Peyer's patch (tissue), 4 donors: Measurements from ENCODE around the gene PLD5. TPM values are rescaled to one million over a fixed set of nuclear protein-coding genes. Genes with fewer than 3 reads are reported as not detected.
"Not testable (repeated sequence)": the region's sequence is repeated elsewhere in the genome, so short reads cannot be mapped to it uniquely, and the experiment has no call there.

ENCODE experiments used
- DNase-seq, 3 donors: peaks; one replicate each; pipeline ENCODE4 v3.0.0-alpha.2; 2017 to 2019
- H3K27ac ChIP-seq, 4 donors: fragments of 200-600 bp; sonication (generic); one replicate each; pipeline ENCODE4 v1.5.1; 2016 to 2019
- H3K27me3 ChIP-seq, 2 donors: fragments of 200-600 bp; sonication (generic); one replicate each; pipeline ENCODE4 v1.5.1; 2019
- H3K36me3 ChIP-seq, 3 donors: fragments of 200-600 bp; sonication (generic); one replicate each; pipeline ENCODE4 v1.5.1; 2016 to 2019
- H3K4me1 ChIP-seq, 4 donors: fragments of 200-600 bp; sonication (generic); one replicate each; pipeline ENCODE4 v1.5.1; 2016 to 2019
- H3K4me3 ChIP-seq, 4 donors: fragments of 200-600 bp; sonication (generic); 1 replicate in 3 of 4; 2 replicates in 1 of 4; pipeline ENCODE4 v1.5.1; 2016 to 2019; ENCODE audit warnings: mild to moderate bottlenecking in 1 of 4
- H3K9me3 ChIP-seq, 4 donors: fragments of 200-600 bp; sonication (generic); one replicate each; pipeline ENCODE4 v1.5.1; 2016 to 2019; ENCODE audit warnings: mild to moderate bottlenecking in 1 of 4
- POLR2A ChIP-seq, 2 donors: fragments of 450-650 bp; IDR thresholded peaks; one replicate each; pipeline ENCODE4 v1.5.1; 2017; ENCODE audit warnings: antibody characterized with exemption in 2 of 2, mild to moderate bottlenecking in 2 of 2, moderate library complexity in 2 of 2
- total RNA-seq, 4 donors: library from RNA; depleted of rRNA; stranded (reverse); fragments of >200 nt; gene quantifications; one replicate each; pipeline ENCODE4 v1.1.0, GENCODE V29; 2016
- TF ChIP-seq, protein P1 (sequence below), 6 experiments: fragments of 450-650 bp in 4 of 6; fragments of 200-600 bp in 2 of 6; sonication (generic) in 1 of 6; IDR thresholded peaks; one replicate each; pipeline ENCODE4 v1.5.1; 2017 to 2019; ENCODE audit warnings: antibody characterized with exemption in 6 of 6, mild to moderate bottlenecking in 3 of 6, moderate library complexity in 1 of 6

Gene PLD5
- total RNA-seq, 4 donors from 2014 or later = 0.67 TPM; not detected in 3

DNA sequence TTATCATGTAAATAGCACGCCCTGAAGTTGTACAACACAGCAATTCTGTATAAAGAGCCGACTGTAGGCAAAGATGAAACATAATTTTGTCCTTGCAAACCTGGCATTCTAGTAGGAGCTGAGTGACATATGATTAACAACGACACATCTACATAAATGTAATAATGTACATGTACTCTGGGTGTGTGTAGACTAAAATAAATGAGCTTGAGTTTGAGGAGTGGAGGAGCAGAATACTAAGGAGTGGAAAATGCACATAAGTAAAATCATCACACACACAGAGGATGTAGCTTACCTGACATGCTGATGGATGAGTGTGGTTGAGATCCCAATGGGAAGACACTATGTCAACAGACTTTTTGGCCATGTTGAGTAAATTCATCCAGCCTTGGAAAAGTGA, 236.4 kb downstream of the PLD5 start:
- not testable (repeated sequence) for H3K4me3 ChIP-seq, DNase-seq

DNA sequence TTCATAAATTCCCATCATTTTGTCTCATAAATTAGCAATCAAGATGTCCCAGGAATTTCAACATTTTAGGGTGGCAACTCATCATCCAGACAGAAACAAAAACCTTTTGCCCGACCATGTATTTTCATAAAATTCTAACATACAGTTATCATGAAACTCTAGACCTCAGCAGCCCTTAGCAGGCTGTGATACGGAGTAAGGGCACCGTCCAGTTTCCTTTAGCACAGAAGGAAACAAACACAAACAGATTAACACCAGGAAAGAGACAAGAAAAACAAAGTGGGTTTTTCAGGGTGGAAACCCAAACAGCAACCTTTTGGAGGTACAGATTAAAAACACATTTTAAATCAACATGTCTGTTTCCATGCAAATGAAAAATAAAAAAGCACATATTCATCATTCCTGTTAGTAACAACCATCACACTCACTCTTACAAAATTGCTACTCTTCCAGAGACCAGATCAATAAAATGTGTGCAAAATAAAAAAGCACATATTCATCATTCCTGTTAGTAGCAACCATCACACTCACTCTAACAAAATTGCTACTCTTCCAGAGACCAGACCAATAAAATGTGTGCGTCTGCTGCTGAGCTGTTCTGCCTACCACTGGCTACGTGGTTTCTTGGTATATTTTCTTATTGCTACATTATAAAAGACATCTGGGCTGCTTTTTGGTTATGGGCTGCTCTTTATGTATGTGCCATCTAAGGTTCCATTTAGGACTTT, 241.6 kb downstream of the PLD5 start:
- not testable (repeated sequence) for H3K27ac ChIP-seq, H3K4me3 ChIP-seq, DNase-seq, H3K9me3 ChIP-seq, H3K4me1 ChIP-seq, H3K27me3 ChIP-seq, H3K36me3 ChIP-seq

More for the DNA sequence above, 236.4 kb downstream of the PLD5 start:
- H3K36me3 ChIP-seq, H3K9me3 ChIP-seq, H3K27me3 ChIP-seq, H3K27ac ChIP-seq, H3K4me1 ChIP-seq: not testable (repeated sequence)

DNA sequence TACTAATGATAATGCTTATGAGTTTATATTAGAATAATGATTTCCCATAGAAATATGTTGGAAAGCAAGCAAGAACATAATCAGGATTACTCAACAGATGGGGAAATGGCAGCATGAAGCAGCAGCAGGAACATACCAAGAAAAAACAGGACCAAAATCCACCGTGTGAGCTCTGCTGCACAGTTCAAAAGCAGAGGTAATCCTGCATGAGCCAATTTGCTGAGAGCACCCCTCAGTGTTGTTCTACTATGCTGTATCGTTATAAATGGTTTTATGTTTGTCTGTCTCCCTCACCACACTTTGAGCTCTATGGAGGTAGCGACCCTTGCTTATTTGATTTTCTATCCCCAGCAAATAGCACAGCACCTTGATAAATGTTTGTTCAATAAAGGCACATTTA, 246.1 kb downstream of the PLD5 start:
- not testable (repeated sequence) for H3K4me3 ChIP-seq, H3K36me3 ChIP-seq, DNase-seq

DNA sequence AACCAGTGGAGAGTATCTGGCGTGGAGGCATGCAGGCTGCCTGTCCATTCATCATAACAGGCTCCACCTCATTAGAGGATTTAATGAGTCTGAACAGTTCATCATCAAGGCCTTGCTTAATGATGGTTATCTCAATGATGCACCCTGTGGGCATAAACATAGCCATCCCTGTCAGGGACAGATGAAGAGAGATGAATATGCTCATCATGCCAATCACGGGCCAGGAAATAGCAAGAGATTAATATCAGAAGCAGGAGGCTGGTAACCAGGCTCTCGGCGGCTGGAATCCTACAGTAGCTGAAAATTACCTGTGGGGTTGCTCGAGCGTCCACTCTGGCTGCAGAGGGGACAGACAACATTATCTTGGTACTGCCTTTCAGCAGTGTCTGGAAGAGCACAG, 247.7 kb downstream of the PLD5 start:
- H3K36me3 ChIP-seq, H3K9me3 ChIP-seq, H3K27ac ChIP-seq, H3K27me3 ChIP-seq, DNase-seq, H3K4me3 ChIP-seq, H3K4me1 ChIP-seq: not testable (repeated sequence)

More for the DNA sequence above, 246.1 kb downstream of the PLD5 start:
- H3K4me1 ChIP-seq, H3K27me3 ChIP-seq, H3K27ac ChIP-seq, H3K9me3 ChIP-seq: not testable (repeated sequence)

DNA sequence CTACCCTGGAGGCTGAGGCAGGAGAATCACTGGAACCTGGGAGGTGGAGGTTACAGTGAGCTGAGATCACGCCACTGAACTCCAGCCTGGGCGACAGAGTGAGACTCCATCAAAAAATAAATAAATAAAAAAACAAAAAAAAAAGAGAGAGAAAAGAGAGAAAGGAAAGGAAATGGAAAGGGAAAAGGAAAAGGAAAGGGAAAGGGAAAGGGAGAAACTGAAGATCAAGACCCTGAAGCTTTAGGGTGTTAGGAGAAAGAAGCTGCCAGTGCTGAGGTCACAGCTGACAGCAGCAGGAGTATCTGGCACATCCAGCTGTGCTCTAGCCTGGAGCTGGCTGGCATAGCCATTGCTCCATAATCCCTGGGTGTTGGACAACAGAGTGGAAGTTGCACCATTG, 257.5 kb downstream of the PLD5 start:
- not testable (repeated sequence) for H3K4me3 ChIP-seq, H3K36me3 ChIP-seq, H3K27me3 ChIP-seq, H3K4me1 ChIP-seq, H3K9me3 ChIP-seq, H3K27ac ChIP-seq, DNase-seq

DNA sequence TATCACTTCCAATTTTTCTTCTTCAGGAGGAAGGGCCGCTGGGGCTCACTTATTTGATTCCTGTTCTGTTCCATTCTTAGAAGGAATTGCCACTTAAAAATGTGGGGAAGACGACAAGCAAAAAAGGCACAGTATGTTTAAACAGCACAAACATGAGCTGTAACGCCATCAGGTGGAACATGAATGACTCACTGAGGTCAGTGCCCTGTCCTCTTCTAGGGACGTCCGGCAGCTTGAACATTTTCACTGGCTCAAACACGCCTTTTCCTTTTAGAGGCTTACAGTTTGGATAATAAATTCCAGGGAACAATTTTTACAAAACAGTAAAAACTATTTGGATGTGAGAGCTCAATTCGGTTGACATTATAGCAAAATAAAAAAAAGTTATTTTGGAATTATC, 260.1 kb downstream of the PLD5 start:
- H3K36me3 ChIP-seq, H3K27me3 ChIP-seq: not testable (repeated sequence)

DNA sequence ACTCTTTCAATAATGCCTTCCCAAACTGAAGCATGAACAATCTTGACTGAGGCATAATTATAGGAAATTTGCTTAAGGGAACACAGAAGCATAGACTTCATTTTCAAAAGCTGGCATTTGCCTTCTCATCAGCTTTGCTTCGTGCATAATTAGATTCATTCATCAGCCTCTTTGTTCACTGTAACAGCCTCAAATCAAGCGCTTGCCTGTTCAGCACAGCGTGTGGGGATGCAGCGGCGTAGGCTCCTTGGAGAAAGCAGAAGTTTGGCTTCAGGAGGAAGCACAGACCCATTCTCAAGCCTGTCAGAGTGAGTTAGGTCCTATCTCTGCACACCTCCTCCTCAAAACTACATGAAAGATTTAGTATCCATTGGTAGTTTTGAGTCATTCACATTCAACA, 279.2 kb downstream of the PLD5 start:
- TF ChIP-seq, protein P1, sequence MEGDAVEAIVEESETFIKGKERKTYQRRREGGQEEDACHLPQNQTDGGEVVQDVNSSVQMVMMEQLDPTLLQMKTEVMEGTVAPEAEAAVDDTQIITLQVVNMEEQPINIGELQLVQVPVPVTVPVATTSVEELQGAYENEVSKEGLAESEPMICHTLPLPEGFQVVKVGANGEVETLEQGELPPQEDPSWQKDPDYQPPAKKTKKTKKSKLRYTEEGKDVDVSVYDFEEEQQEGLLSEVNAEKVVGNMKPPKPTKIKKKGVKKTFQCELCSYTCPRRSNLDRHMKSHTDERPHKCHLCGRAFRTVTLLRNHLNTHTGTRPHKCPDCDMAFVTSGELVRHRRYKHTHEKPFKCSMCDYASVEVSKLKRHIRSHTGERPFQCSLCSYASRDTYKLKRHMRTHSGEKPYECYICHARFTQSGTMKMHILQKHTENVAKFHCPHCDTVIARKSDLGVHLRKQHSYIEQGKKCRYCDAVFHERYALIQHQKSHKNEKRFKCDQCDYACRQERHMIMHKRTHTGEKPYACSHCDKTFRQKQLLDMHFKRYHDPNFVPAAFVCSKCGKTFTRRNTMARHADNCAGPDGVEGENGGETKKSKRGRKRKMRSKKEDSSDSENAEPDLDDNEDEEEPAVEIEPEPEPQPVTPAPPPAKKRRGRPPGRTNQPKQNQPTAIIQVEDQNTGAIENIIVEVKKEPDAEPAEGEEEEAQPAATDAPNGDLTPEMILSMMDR (IDR thresholded peaks at IDR 0.05) = no peak
- no peak for TF ChIP-seq POLR2A (IDR thresholded peaks at IDR 0.05)
- no peak overlapping the region for H3K27ac ChIP-seq
- H3K27me3 ChIP-seq = no peaks in the 10 kb centered on the region
- DNase-seq = no peak
- H3K4me1 ChIP-seq = no peaks in the 10 kb centered on the region
- H3K9me3 ChIP-seq = no peaks in the 10 kb centered on the region
- no peak overlapping the region for H3K4me3 ChIP-seq
- H3K36me3 ChIP-seq = no peaks in the 10 kb centered on the region

More for the DNA sequence above, 260.1 kb downstream of the PLD5 start:
- not testable (repeated sequence) for H3K4me1 ChIP-seq, DNase-seq, H3K9me3 ChIP-seq, H3K27ac ChIP-seq, H3K4me3 ChIP-seq

DNA sequence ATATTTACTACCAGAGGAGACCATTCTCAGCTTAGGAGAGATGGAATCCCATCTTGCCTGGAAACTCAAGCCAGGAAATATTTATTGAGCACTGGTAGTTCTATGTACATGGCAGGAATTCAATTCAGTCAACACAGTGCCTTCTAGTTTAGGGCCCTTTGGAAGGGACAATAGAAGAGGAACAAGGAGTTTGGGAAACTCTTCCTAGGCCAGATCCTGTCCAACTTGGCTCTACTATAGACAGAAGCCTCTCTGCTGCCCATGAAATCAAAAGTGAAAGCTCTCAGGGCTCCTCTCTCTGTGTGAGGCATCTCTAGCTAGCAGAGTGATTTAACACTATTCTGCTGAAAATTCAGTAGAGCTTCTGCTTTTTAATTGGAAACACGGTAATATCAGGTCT, 281.0 kb downstream of the PLD5 start:
- Histone ChIP-seq H3K27me3 (no peaks in the 10 kb centered on the region), H3K36me3 (no peaks in the 10 kb centered on the region), H3K27ac (no peak overlapping the region), H3K4me1 (no peaks in the 10 kb centered on the region), H3K4me3 (no peak overlapping the region), H3K9me3 (no peaks in the 10 kb centered on the region)
- no peak for DNase-seq
- TF ChIP-seq POLR2A (IDR thresholded peaks at IDR 0.05) = no peak
- TF ChIP-seq, protein P1 (IDR thresholded peaks at IDR 0.05) = no peak

DNA sequence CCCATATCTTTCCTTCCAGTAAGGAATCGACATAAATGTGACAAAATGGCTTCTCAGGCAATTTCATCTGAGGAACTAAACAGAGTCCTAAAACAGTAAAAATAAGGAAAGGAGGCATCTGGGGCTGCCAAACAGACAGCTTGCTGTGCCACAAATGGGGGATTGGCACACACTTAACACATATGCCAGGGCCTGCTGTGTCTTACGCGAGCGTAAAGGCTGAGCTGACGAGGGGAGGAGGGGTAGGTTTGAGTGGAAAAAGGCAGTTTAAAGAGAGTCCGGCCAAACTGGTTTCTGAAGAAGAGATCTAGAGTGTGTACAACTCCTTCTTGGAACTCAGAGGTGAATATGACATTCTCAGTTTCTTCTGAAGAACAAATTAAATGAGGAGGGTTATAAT, 281.5 kb downstream of the PLD5 start:
- H3K27ac ChIP-seq = no peak overlapping the region
- H3K27me3 ChIP-seq = no peaks in the 10 kb centered on the region
- H3K4me1 ChIP-seq = no peaks in the 10 kb centered on the region
- H3K9me3 ChIP-seq = no peaks in the 10 kb centered on the region
- H3K36me3 ChIP-seq = no peaks in the 10 kb centered on the region
- no peak for DNase-seq
- no peak overlapping the region for H3K4me3 ChIP-seq
- TF ChIP-seq, protein P1 (IDR thresholded peaks at IDR 0.05) = no peak
- no peak for TF ChIP-seq POLR2A (IDR thresholded peaks at IDR 0.05)
